Activated CD4-positive, CD25-positive, alpha-beta regulatory T cell treated with anti-CD3 and anti-CD28 coated beads, Interleukin-2, amount 50 U/mL, for 16 hours (primary cell): ENCODE data around the gene DIP2C.
"Not testable (repeated sequence)": the region's sequence is repeated elsewhere in the genome, so short reads cannot be mapped to it uniquely, and the experiment has no call there.

Experiments
- DNase-seq: peaks from one replicate; pipeline ENCODE4 v3.0.0-alpha.2; 2020; ENCODE audit warnings: low read depth, low spot score

Gene DIP2C

GRCh38 chr10:610642-611305 lies 78.7 kb downstream of the DIP2C start:
- not testable (repeated sequence) for DNase-seq

GRCh38 chr10:609868-610545 lies 79.5 kb downstream of the DIP2C start:
- DNase-seq, result no peak

GRCh38 chr10:609262-609658 lies 80.2 kb downstream of the DIP2C start:
- DNase-seq, result no peak

GRCh38 chr10:608331-609261 lies 80.9 kb downstream of the DIP2C start:
- DNase-seq, result no peak

GRCh38 chr10:607545-608185 lies 81.8 kb downstream of the DIP2C start:
- no peak for DNase-seq

- no peak for DNase-seq
Measured at GRCh38 chr10:606762-607544, 82.5 kb downstream of the DIP2C start.

GRCh38 chr10:605632-606325 lies 83.7 kb downstream of the DIP2C start:
- no peak for DNase-seq

- no peak for DNase-seq
Measured at GRCh38 chr10:604716-605631, 84.5 kb downstream of the DIP2C start.

GRCh38 chr10:603745-604144 lies 85.7 kb downstream of the DIP2C start:
- DNase-seq, result no peak

- DNase-seq, result no peak
Measured at GRCh38 chr10:602391-603005, 87.0 kb downstream of the DIP2C start.

- no peak for DNase-seq
Measured at GRCh38 chr10:601660-601963, 87.9 kb downstream of the DIP2C start.

GRCh38 chr10:600876-601659 lies 88.4 kb downstream of the DIP2C start:
- DNase-seq, result no peak

GRCh38 chr10:600234-600633 lies 89.2 kb downstream of the DIP2C start:
- no peak for DNase-seq

- no peak for DNase-seq
Measured at GRCh38 chr10:599767-600166, 89.7 kb downstream of the DIP2C start.

- DNase-seq, result no peak
Measured at GRCh38 chr10:598415-599170, 90.9 kb downstream of the DIP2C start.

- no peak for DNase-seq
Measured at GRCh38 chr10:597976-598375, 91.5 kb downstream of the DIP2C start.

GRCh38 chr10:596725-597345 lies 92.6 kb downstream of the DIP2C start:
- DNase-seq, result no peak
